Measurements from ENCODE around the gene C5orf15.

C5orf15 gene

DNA sequence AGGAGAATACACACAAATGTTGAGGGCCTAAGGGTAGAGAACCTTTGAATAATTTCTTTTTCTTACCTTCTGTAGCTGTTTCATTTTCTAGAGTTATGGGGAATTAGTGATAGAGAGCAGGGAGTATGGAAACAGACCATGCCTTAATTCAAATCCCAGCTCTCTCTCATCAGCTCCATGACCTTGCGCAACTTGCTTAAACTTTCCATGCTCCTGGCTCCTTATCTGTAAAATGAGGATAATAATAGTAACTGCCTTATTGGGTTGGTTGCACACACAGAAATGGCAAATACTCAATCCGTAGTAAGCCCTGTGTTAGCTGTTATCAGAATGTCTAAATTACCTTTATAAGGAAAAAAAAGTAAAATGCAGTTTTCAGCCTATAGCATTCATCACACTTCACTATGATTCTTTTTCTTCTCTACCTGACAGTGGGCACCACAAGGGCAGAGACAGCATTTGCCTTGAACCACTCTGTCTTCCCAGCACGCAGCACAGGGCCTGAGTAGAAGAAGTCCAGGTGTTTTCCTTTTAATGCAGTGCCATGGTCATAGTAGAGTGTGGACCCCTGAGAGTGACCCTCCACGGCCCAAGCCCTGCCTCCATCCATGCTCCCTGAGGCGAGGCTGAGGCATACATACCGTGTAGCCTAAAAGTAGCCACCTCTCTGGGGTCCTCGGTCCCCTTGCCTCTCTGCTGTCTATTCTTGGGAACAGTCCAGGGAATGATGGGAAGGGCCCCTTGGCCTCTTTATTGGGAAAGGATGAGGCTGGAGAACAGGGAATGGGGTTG is 17.4 kb downstream of the C5orf15 start:
- Histone ChIP-seq H3K4me1 (ENCODE audit: insufficient read depth, poor library complexity, severe bottlenecking) (no peaks in the 10 kb centered on the region), H3K27me3 (ENCODE audit: insufficient read depth, poor library complexity, severe bottlenecking) (no peaks in the 10 kb centered on the region), H3K36me3 (ENCODE audit: low read depth) (peaks cover 14% of the 10 kb centered on the region)

DNA sequence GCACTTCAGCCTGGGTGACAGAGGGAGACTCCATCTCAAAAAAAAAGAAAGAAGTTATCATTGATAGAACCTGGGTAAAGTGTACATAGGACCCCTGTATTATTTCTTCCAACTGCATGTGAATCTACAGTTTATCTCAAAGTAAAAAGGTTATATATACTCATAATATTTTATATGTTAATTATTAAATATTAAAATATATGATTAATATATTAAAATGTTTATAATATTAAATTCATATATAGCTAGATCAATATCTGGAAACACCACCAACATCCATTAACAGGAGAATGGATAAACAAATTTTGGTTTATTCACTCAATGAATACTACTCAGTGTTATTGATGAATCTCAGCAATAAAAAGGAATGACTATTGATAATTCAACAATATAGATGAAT is 19.7 kb downstream of the C5orf15 start:
- H3K4me3 ChIP-seq (ENCODE audit: severe bottlenecking): no peak overlapping the region
- no peaks in the 10 kb centered on the region for H3K36me3 ChIP-seq (ENCODE audit: low read depth)
- H3K9me3 ChIP-seq (ENCODE audit: severe bottlenecking): no peaks in the 10 kb centered on the region
- H3K4me1 ChIP-seq (ENCODE audit: insufficient read depth, poor library complexity, severe bottlenecking): no peaks in the 10 kb centered on the region
- TF ChIP-seq, protein P1, sequence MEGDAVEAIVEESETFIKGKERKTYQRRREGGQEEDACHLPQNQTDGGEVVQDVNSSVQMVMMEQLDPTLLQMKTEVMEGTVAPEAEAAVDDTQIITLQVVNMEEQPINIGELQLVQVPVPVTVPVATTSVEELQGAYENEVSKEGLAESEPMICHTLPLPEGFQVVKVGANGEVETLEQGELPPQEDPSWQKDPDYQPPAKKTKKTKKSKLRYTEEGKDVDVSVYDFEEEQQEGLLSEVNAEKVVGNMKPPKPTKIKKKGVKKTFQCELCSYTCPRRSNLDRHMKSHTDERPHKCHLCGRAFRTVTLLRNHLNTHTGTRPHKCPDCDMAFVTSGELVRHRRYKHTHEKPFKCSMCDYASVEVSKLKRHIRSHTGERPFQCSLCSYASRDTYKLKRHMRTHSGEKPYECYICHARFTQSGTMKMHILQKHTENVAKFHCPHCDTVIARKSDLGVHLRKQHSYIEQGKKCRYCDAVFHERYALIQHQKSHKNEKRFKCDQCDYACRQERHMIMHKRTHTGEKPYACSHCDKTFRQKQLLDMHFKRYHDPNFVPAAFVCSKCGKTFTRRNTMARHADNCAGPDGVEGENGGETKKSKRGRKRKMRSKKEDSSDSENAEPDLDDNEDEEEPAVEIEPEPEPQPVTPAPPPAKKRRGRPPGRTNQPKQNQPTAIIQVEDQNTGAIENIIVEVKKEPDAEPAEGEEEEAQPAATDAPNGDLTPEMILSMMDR (IDR thresholded peaks at IDR 0.05; ENCODE audit: poor library complexity, severe bottlenecking): no peak
- no peak overlapping the region for H3K27ac ChIP-seq (ENCODE audit: poor library complexity, severe bottlenecking)
- no peak for DNase-seq (ENCODE audit: low spot score)
- H3K27me3 ChIP-seq (ENCODE audit: insufficient read depth, poor library complexity, severe bottlenecking): no peaks in the 10 kb centered on the region
- no peak for ATAC-seq (ENCODE audit: low read depth)

More for the DNA sequence above, 17.4 kb downstream of the C5orf15 start:
- Histone ChIP-seq H3K4me3 (ENCODE audit: severe bottlenecking) (no peak overlapping the region), H3K9me3 (ENCODE audit: severe bottlenecking) (no peaks in the 10 kb centered on the region), H3K27ac (ENCODE audit: poor library complexity, severe bottlenecking) (no peak overlapping the region)
- DNase-seq (ENCODE audit: low spot score) (no peak), ATAC-seq (ENCODE audit: low read depth) (no peak)
- TF ChIP-seq, protein P1 (IDR thresholded peaks at IDR 0.05; ENCODE audit: poor library complexity, severe bottlenecking): no peak

DNA sequence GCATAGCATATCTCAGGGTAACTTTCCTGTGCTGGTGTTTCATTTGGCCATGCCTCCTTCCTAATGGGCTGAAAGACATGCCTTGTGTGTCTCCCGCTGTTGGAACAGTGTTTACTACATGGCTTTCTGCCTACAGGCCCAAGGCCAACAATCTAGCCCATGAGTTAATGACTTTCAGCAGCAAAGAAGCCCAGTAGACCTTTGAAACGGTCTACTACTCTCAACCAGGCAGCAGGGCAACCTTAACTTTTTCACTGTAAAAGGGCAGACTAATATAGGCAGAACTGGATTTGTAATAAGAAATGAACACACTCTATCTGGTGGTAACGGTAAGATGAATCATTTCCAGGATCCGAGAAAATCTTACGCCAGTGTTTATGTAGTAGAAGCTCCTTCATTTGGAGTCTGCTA is 21.0 kb downstream of the C5orf15 start:
- H3K4me3 ChIP-seq (ENCODE audit: severe bottlenecking): no peak overlapping the region
- no peaks in the 10 kb centered on the region for H3K9me3 ChIP-seq (ENCODE audit: severe bottlenecking)
- DNase-seq (ENCODE audit: low spot score) (no peak), ATAC-seq (ENCODE audit: low read depth) (no peak)
- no peaks in the 10 kb centered on the region for H3K36me3 ChIP-seq (ENCODE audit: low read depth)
- no peak overlapping the region for H3K27ac ChIP-seq (ENCODE audit: poor library complexity, severe bottlenecking)
- TF ChIP-seq, protein P1 (IDR thresholded peaks at IDR 0.05; ENCODE audit: poor library complexity, severe bottlenecking): no peak
- H3K27me3 ChIP-seq (ENCODE audit: insufficient read depth, poor library complexity, severe bottlenecking): no peaks in the 10 kb centered on the region
- H3K4me1 ChIP-seq (ENCODE audit: insufficient read depth, poor library complexity, severe bottlenecking): no peaks in the 10 kb centered on the region

DNA sequence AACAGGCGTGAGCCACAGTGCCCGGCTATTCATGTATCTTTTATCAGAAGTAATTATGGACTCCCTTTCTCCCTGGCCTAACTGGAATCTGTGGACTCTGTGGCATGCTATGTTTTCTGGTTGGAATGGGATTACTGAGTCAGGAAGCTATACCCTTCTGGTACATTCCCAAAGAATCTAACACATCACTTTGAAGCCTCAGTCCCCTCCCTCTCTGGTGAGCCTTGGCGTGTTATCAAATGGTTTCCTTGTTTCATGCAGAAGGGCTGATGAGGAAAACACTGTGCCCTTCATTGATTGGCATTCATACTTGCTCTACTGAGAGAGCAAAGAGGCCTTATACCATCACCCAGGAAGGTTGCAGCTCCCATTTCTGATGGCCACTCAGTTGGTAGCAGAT is 22.9 kb downstream of the C5orf15 start:
- Histone ChIP-seq H3K36me3 (ENCODE audit: low read depth) (no peaks in the 10 kb centered on the region), H3K27ac (ENCODE audit: poor library complexity, severe bottlenecking) (no peak overlapping the region), H3K4me1 (ENCODE audit: insufficient read depth, poor library complexity, severe bottlenecking) (no peaks in the 10 kb centered on the region), H3K27me3 (ENCODE audit: insufficient read depth, poor library complexity, severe bottlenecking) (no peaks in the 10 kb centered on the region), H3K4me3 (ENCODE audit: severe bottlenecking) (no peak overlapping the region), H3K9me3 (ENCODE audit: severe bottlenecking) (no peaks in the 10 kb centered on the region)
- DNase-seq (ENCODE audit: low spot score) (no peak), ATAC-seq (ENCODE audit: low read depth) (no peak)
- TF ChIP-seq, protein P1 (IDR thresholded peaks at IDR 0.05; ENCODE audit: poor library complexity, severe bottlenecking): no peak
